Prostate gland (tissue), 2 donors: ENCODE results near the gene SYT14.

Experiments used
- POLR2A ChIP-seq: fragments of 450-650 bp; IDR thresholded peaks from one replicate; pipeline ENCODE4 v1.6.1; 2016; ENCODE audit warnings: antibody characterized with exemption, mild to moderate bottlenecking
- POLR2AphosphoS5 ChIP-seq: sonication (generic); formaldehyde crosslinking; IDR thresholded peaks from one replicate; pipeline ENCODE4 v1.6.1; 2017; ENCODE audit warnings: antibody characterized with exemption
- TF ChIP-seq, protein P1 (sequence below), 4 experiments: fragments of 200-600 bp in 2 of 4; fragments of 450-650 bp in 2 of 4; sonication (generic) in 2 of 4; IDR thresholded peaks; 1 replicate in 3 of 4; 2 replicates in 1 of 4; pipeline ENCODE4 v1.5.1; 2016 to 2019; ENCODE audit warnings: antibody characterized with exemption in 4 of 4, mild to moderate bottlenecking in 2 of 4, moderate library complexity in 2 of 4

DNA sequence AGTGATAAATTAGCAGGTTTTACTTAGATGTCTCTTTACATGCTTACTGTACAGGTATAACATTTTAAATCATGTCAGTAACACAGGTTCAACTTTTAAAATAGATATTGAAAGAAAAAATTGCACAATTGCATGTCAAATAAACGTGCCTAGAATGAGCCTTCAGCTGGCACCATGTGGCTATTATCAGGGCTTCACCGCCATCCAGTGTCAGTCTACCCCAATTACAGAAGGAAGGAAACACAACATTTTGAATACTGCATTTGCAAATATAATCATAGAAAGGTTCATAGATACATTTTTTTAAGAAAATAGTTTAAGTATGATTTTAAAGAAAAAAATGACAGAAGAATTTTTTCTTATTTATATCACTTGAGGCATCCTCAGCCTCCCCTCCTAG lies 247.0 kb downstream of the SYT14 start:
- TF ChIP-seq POLR2A (no peak), POLR2AphosphoS5 (no peak)
- TF ChIP-seq, protein P1, sequence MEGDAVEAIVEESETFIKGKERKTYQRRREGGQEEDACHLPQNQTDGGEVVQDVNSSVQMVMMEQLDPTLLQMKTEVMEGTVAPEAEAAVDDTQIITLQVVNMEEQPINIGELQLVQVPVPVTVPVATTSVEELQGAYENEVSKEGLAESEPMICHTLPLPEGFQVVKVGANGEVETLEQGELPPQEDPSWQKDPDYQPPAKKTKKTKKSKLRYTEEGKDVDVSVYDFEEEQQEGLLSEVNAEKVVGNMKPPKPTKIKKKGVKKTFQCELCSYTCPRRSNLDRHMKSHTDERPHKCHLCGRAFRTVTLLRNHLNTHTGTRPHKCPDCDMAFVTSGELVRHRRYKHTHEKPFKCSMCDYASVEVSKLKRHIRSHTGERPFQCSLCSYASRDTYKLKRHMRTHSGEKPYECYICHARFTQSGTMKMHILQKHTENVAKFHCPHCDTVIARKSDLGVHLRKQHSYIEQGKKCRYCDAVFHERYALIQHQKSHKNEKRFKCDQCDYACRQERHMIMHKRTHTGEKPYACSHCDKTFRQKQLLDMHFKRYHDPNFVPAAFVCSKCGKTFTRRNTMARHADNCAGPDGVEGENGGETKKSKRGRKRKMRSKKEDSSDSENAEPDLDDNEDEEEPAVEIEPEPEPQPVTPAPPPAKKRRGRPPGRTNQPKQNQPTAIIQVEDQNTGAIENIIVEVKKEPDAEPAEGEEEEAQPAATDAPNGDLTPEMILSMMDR (IDR thresholded peaks at IDR 0.05) = no peak
